NCI-H226 (cell line): ENCODE measurements around the gene BCL2.

Experiments used
- DNase-seq: peaks from one replicate; pipeline ENCODE4 v3.0.0-alpha.2; 2015

Gene BCL2

GRCh38 chr18:63307551-63308200 is 11.9 kb downstream of the BCL2 start:
- DNase-seq, result no peak

- DNase-seq, result no peak
Measured at GRCh38 chr18:63306819-63307550, 12.6 kb downstream of the BCL2 start.

GRCh38 chr18:63306249-63306648 is 13.3 kb downstream of the BCL2 start:
- DNase-seq, result no peak

GRCh38 chr18:63303547-63303946 is 16.0 kb downstream of the BCL2 start:
- DNase-seq, result no peak

GRCh38 chr18:63302636-63303405 is 16.7 kb downstream of the BCL2 start:
- no peak for DNase-seq

- no peak for DNase-seq
Measured at GRCh38 chr18:63302220-63302619, 17.3 kb downstream of the BCL2 start.

GRCh38 chr18:63301434-63301833 is 18.1 kb downstream of the BCL2 start:
- no peak for DNase-seq

- DNase-seq, result no peak
Measured at GRCh38 chr18:63299837-63300745, 19.5 kb downstream of the BCL2 start.

GRCh38 chr18:63298400-63299365 is 20.9 kb downstream of the BCL2 start:
- DNase-seq, result peak; percentile 37

GRCh38 chr18:63297687-63298399 is 21.7 kb downstream of the BCL2 start:
- no peak for DNase-seq

GRCh38 chr18:63293935-63294334 is 25.6 kb downstream of the BCL2 start:
- DNase-seq, result no peak

GRCh38 chr18:63292831-63293683 is 26.5 kb downstream of the BCL2 start:
- DNase-seq, result no peak

- DNase-seq, result no peak
Measured at GRCh38 chr18:63291278-63291677, 28.3 kb downstream of the BCL2 start.

- no peak for DNase-seq
Measured at GRCh38 chr18:63290821-63291200, 28.8 kb downstream of the BCL2 start.

- no peak for DNase-seq
Measured at GRCh38 chr18:63290166-63290820, 29.3 kb downstream of the BCL2 start.

GRCh38 chr18:63288311-63288710 is 31.3 kb downstream of the BCL2 start:
- DNase-seq, result no peak

GRCh38 chr18:63287691-63288220 is 31.8 kb downstream of the BCL2 start:
- DNase-seq, result no peak

- DNase-seq, result no peak
Measured at GRCh38 chr18:63286926-63287325, 32.6 kb downstream of the BCL2 start.
